HL-60 (cell line): ENCODE results near the gene MAP1B.

Experiments
- CTCF ChIP-seq: IDR thresholded peaks from one replicate; pipeline ENCODE4 v1.5.1; 2011; ENCODE audit warnings: low read length, control low read depth, inconsistent platforms; ENCODE audit not compliant: insufficient read depth
- GABPA ChIP-seq: IDR thresholded peaks from 2 replicates; pipeline ENCODE4 v1.6.1; 2012; ENCODE audit warnings: low read depth
- POLR2AphosphoS5 ChIP-seq: IDR thresholded peaks from 2 replicates; pipeline ENCODE4 v1.6.1; 2012; ENCODE audit warnings: low read depth

GRCh38 chr5:72216756-72217155 lies 109.5 kb downstream of the MAP1B start:
- TF ChIP-seq CTCF (no peak), POLR2AphosphoS5 (no peak), GABPA (no peak)
